NCI-H146 treated with DMSO at 0.1 percent for 48 hours (cell line): ENCODE results near the gene RSPO1.
"Not testable (repeated sequence)": the region's sequence is repeated elsewhere in the genome, so short reads cannot be mapped to it uniquely, and the experiment has no call there.

Experiments used
- DNase-seq: peaks from one replicate; lab custom pipeline; 2025; ENCODE audit not compliant: unreplicated experiment; lab: John Stamatoyannopoulos, UW

The RSPO1 gene

DNA sequence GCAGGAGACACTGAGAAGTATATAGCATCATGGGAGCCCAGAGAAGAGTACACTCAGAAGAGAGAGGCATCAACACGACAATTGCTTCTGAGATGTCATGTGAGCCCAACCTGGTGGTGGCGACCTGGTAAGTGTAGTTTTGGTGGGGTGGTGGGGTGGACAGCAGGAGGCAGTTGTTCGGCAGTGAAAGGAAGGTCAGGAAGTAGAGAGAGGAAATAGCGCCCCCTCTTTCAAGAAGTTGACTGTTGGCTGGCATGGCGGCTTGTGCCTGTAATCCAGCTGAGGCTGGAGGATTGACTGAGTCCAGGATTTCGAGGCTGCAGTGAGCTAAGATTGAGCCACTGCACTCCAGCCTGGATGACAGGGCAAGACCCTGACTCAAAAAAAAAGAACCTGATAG is 12.6 kb downstream of the RSPO1 start:
- no peak for DNase-seq

DNA sequence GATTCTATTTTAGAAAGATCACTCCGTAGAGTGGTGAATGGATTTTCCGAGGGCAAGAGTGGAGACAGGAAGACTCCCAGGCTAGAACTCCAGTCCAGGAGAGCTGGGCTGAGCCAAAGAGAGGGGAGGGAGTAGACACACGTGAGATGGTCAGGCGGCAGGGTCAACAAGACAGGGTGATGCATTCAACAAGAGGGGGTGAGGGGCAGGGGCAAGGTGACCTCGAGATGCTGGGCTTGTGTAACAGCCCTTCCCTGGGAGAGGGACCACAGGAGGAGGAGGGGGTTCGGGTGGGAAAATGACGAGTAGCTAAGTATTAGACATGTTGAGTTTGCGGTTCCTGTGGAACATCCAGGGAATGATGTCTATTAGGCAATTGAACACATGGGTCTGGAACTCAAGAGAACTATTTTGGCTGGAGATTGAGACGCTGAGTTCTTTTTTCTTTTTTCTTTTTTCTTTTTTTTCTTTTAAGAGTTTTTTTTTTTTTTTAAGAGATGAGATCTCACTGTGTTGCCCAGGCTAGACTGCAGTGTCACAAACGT is 13.3 kb downstream of the RSPO1 start:
- DNase-seq: no peak

DNA sequence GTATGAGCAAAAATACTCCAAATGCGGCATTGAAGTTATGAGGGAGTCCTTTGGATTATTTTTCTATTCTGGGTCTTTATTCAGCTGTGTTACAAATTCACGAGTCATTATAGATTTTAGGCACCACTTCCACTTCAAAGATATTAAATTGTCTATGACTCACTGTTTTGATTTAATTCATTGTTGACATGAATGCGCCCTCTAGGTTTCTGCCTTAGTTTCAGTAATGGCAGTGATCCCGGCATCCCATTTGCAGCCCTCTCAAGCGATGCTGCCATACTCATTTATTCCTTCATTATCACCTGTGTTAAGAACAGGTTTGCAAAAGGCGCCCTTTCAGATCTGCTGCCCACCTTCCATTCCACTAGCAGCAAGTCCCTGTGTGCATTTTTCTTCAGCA is 14.0 kb downstream of the RSPO1 start:
- DNase-seq: no peak

DNA sequence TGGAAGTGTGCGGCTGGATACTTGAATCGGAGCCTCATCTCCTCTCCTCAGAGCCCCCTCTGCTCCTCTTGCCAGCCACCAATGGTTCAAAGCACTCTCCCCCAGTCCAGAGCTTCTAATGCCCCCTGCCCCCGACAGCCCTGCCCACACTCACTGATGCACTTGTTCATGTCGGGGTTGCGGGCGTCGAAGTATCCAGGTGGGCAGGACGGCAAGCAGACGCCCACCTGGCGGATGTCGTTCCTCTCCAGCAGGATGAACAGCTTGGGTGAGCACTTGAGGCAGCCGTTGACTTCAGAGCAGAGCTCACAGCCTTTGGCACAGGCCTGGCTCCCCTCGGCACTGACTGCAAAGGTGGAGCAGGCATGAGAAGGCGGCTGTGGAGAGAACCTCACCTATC is 18.4 kb downstream of the RSPO1 start:
- no peak for DNase-seq

DNA sequence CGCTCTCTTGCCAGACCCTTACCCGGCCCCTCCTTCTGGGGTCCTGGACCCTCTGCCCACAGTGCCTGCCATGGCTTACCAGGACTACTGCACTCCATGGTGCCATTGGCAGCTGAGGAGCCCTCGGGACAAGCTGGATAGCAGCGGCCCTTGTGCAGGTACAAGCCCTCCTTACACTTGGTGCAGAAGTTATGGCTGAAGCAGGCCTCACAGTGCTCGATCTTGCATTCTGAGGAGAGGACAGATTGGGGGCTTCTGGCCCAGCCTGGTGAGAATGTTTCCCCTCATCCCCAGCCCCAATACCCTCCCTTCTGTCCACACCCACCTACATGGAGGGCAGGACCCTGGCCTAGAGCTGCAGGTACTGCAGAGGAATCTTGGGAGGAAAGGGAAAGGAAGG is 20.6 kb downstream of the RSPO1 start:
- DNase-seq: no peak

DNA sequence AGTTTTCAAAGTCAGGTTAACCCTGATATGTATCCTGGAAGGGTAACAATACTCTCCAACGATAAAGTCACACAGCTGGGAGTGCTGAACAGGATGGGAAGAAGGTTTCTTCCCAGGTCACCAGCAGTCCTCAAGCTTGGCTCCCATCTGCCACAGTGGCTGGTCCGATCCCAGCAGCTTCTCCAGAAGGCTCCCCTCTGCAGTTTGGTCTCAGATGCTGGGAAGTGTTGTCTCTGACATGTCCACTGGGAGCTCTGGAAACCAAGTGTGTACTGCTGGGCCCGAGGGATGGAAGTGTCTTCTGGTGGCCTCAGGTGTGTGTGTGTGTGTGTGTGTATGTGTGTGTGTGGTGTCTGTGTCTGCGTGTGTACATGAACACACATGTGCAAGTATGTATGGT is 22.5 kb downstream of the RSPO1 start:
- DNase-seq: no peak

- DNase-seq: no peak
Measured at GRCh38 chr1:37609994-37610393, 24.7 kb downstream of the RSPO1 start.

- DNase-seq: no peak
Measured at GRCh38 chr1:37609002-37609401, 25.7 kb downstream of the RSPO1 start.

GRCh38 chr1:37606481-37607263 is 28.0 kb downstream of the RSPO1 start:
- DNase-seq: no peak

DNA sequence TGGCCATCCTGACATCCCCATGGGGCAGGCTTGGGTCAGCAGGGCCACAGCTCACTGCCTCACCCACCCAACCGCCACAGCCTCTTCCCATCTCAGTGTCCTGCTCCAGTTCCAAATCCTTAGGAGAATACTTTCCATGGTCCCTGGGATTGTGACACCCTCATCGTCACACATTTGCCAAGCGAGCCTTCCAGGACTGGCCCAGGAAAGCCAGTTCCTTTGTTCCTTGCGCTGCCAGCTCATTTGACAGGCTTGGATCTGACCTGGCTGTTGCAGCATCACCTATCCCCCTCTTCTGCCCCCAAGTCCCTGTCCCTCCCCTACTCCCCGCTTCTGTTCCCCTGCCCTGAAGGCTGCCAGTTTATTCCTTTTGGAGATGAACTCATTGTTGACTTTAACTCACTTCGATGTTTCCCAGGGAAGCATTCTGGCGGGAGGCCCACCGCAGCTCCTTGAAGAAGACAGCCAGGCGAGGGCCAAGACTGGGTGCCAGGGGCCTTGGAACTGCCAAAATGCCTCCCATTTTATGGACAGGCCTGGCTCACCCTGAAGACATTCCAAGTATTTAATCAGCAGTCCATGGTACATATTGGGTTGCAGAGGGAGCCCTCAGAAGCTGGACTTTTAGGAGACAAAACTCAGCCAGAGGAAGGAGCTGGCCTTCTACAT is 28.8 kb downstream of the RSPO1 start:
- no peak for DNase-seq

GRCh38 chr1:37605061-37605650 is 29.5 kb downstream of the RSPO1 start:
- DNase-seq: no peak

- DNase-seq: peak; percentile 29
Measured at GRCh38 chr1:37602750-37603694, 31.7 kb downstream of the RSPO1 start.

GRCh38 chr1:37601441-37601840 is 33.3 kb downstream of the RSPO1 start:
- DNase-seq: no peak

GRCh38 chr1:37599940-37600339 is 34.8 kb downstream of the RSPO1 start:
- DNase-seq: no peak

GRCh38 chr1:37596182-37596667 is 38.5 kb downstream of the RSPO1 start:
- DNase-seq: no peak

GRCh38 chr1:37595440-37596181 is 39.1 kb downstream of the RSPO1 start, which contains the start of gene GNL2:
Gene GNL2 (minus strand): TSS chr1:37595937. CDS start chr1:37595822, 115 bp downstream.
- peak; percentile 76 for DNase-seq

DNA sequence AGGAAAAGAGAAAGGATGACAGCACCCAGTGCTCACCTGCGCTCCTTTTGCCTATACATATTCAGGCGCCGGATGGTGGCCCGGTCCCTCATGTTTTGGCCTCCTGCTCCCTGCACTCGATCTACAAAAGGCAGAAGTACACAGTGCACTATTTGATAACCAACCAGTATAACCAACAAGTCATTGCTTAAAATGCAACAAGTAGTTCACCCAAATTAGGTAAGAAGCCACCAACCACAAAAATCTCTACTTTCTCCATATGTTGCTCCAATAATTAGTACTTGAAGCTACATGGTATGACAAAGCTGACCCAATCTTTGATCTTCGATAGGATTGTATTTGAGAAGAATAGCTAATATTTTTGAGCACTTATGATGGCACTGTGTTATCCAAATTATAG is 41.0 kb downstream of the RSPO1 start:
- no peak for DNase-seq

GRCh38 chr1:37588939-37589338 is 45.8 kb downstream of the RSPO1 start:
- no peak for DNase-seq

DNA sequence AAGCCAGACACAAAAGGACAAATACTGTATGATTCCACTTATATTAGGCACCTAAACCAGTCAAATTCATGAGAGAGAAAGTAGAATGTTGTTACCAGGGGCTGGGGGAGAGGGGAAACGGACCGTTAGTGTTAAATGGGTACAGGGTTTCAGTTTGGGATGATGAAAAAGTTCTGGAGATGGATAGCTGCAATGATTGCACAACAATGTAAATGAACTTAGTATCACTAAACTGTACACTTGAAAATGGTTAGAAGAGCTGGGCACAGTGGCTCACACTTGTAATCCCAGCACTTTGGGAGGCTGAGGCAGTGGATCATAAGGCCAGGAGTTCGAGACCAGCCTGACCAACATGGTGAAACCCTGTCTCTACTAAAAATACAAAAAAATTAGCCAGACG is 50.1 kb downstream of the RSPO1 start:
- DNase-seq: not testable (repeated sequence)

DNA sequence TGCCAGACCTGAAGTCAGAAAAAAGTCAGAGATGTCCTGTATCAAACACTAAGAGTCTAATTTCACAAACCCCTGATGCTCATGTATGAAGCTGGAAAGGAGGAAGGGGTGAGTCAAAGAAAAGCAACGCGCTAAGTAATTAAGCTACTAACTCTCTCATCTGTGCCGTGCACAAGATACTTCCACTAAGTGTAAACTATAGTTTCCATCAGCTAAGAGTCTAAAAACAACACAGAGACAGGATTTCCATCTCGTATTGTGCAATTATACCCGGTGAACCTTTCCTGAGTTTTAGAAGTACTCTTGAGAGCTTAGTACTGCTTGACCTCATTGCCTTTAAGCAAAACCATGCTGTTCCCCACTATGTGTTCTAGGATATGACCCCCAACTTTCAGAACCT is 59.0 kb downstream of the RSPO1 start:
- DNase-seq: no peak
